Activated effector memory CD4-positive, alpha-beta T cell treated with Interleukin-2 at 50 U/mL for 16 hours (primary cell): ENCODE measurements around the gene IL1RAPL2.
"Not testable (repeated sequence)": the region's sequence is repeated elsewhere in the genome, so short reads cannot be mapped to it uniquely, and the experiment has no call there.

ENCODE experiments used
- DNase-seq: peaks from one replicate; pipeline ENCODE4 v3.0.0-alpha.2; 2020

Gene IL1RAPL2

GRCh38 chrX:105645667-105646357, 1079.8 kb downstream of the IL1RAPL2 start:
- DNase-seq = no peak

- no peak for DNase-seq
These were observed 1080.8 kb downstream of the IL1RAPL2 start for GRCh38 chrX:105646592-105647372.

GRCh38 chrX:105647749-105648148, 1081.8 kb downstream of the IL1RAPL2 start:
- DNase-seq = no peak

- no peak for DNase-seq
These were observed 1082.7 kb downstream of the IL1RAPL2 start for GRCh38 chrX:105648732-105649131.

- DNase-seq = no peak
These were observed 1084.6 kb downstream of the IL1RAPL2 start for GRCh38 chrX:105650577-105650976.

GRCh38 chrX:105650986-105651385, 1085.0 kb downstream of the IL1RAPL2 start:
- DNase-seq = no peak

GRCh38 chrX:105653891-105654290, 1087.9 kb downstream of the IL1RAPL2 start:
- no peak for DNase-seq

GRCh38 chrX:105658136-105658535, 1092.1 kb downstream of the IL1RAPL2 start:
- no peak for DNase-seq

- DNase-seq = no peak
These were observed 1096.2 kb downstream of the IL1RAPL2 start for GRCh38 chrX:105662248-105662647.

- DNase-seq = no peak
These were observed 1098.2 kb downstream of the IL1RAPL2 start for GRCh38 chrX:105664243-105664642.

- not testable (repeated sequence) for DNase-seq
These were observed 1118.3 kb downstream of the IL1RAPL2 start for GRCh38 chrX:105684288-105684687.

GRCh38 chrX:105694839-105695238, 1128.8 kb downstream of the IL1RAPL2 start:
- no peak for DNase-seq

GRCh38 chrX:105695451-105695850, 1129.5 kb downstream of the IL1RAPL2 start:
- no peak for DNase-seq

GRCh38 chrX:105696870-105697269, 1130.9 kb downstream of the IL1RAPL2 start:
- no peak for DNase-seq

- no peak for DNase-seq
These were observed 1132.2 kb downstream of the IL1RAPL2 start for GRCh38 chrX:105697984-105698781.

- DNase-seq = no peak
These were observed 1134.3 kb downstream of the IL1RAPL2 start for GRCh38 chrX:105700331-105700730.

- no peak for DNase-seq
These were observed 1135.5 kb downstream of the IL1RAPL2 start for GRCh38 chrX:105701310-105702052.

- DNase-seq = no peak
These were observed 1137.9 kb downstream of the IL1RAPL2 start for GRCh38 chrX:105703876-105704275.

- DNase-seq = no peak
These were observed 1140.0 kb downstream of the IL1RAPL2 start for GRCh38 chrX:105706041-105706440.

GRCh38 chrX:105711805-105712204, 1145.8 kb downstream of the IL1RAPL2 start:
- DNase-seq = no peak

- DNase-seq = no peak
These were observed 1149.7 kb downstream of the IL1RAPL2 start for GRCh38 chrX:105715746-105716145.

GRCh38 chrX:105723966-105724735, 1158.2 kb downstream of the IL1RAPL2 start:
- DNase-seq = no peak
